GM23338 (cell line): ENCODE data around the gene RPL29. TPM values are rescaled to one million over a fixed set of nuclear protein-coding genes. Genes with fewer than 3 reads are reported as not detected.
A peak's percentile ranks its signal among the peaks of the same experiment; 100 is the strongest.

Experiments
- ATAC-seq: fragments of 200-7000 bp; cut with Tn5 transposase; 3 replicates; pipeline ENCODE4 v1.9.1; 2020
- DNase-seq: peaks from one replicate; pipeline ENCODE4 v3.0.0-alpha.2; 2015; ENCODE audit warnings: low spot score
- H2AFZ ChIP-seq: fragments of 200-600 bp; sonication (generic); 2 replicates; pipeline ENCODE4 v1.8.0; 2016; ENCODE audit warnings: antibody characterized with exemption, mild to moderate bottlenecking, moderate library complexity
- H3F3A ChIP-seq: fragments of 200-600 bp; sonication (generic); replicated peaks from 2 replicates; pipeline ENCODE4 v1.8.0; 2017; ENCODE audit warnings: antibody characterized with exemption, mixed run types, low read depth
- H3K27ac ChIP-seq: fragments of 200-600 bp; sonication (generic); 2 replicates; pipeline ENCODE4 v1.6.1; 2016; ENCODE audit warnings: low read depth
- H3K27me3 ChIP-seq: fragments of 200-600 bp; sonication (generic); 2 replicates; pipeline ENCODE4 v1.8.0; 2016; ENCODE audit warnings: mild to moderate bottlenecking, mixed run types, moderate library complexity; ENCODE audit not compliant: insufficient read depth
- H3K36me3 ChIP-seq: fragments of 200-600 bp; sonication (generic); 2 replicates; pipeline ENCODE4 v1.8.0; 2016; ENCODE audit warnings: mild to moderate bottlenecking; ENCODE audit not compliant: insufficient read depth
- H3K4me1 ChIP-seq: fragments of 200-600 bp; sonication (generic); 2 replicates; pipeline ENCODE4 v1.8.0; 2016; ENCODE audit warnings: mild to moderate bottlenecking, moderate library complexity; ENCODE audit not compliant: insufficient read depth
- H3K4me2 ChIP-seq: fragments of 200-600 bp; sonication (generic); 2 replicates; pipeline ENCODE4 v1.7.1; 2017; ENCODE audit warnings: mixed run types
- H3K4me3 ChIP-seq: fragments of 200-600 bp; sonication (generic); 2 replicates; pipeline ENCODE4 v1.6.1; 2016; ENCODE audit warnings: mixed run types
- H3K79me2 ChIP-seq: fragments of 200-600 bp; sonication (generic); replicated peaks from 2 replicates; pipeline ENCODE4 v1.8.0; 2017; ENCODE audit warnings: mild to moderate bottlenecking; ENCODE audit not compliant: insufficient read depth
- H3K9me2 ChIP-seq: fragments of 200-600 bp; sonication (generic); 2 replicates; pipeline ENCODE4 v1.8.0; 2017; ENCODE audit not compliant: insufficient read depth
- H4K20me1 ChIP-seq: fragments of 200-600 bp; sonication (generic); replicated peaks from 2 replicates; pipeline ENCODE4 v1.8.0; 2017; ENCODE audit warnings: mild to moderate bottlenecking; ENCODE audit not compliant: insufficient read depth
- H3K27ac Mint-ChIP-seq: 2 replicates; pipeline ENCODE4 v1.8.0; 2020; ENCODE audit warnings: inconsistent platforms, mild to moderate bottlenecking, moderate library complexity, mixed read lengths
- H3K27me3 Mint-ChIP-seq: 3 replicates; pipeline ENCODE4 v1.8.0; 2022; ENCODE audit warnings: low read depth, mild to moderate bottlenecking, moderate library complexity, mixed read lengths, inconsistent platforms; ENCODE audit not compliant: insufficient read depth, poor library complexity
- H3K36me3 Mint-ChIP-seq: 3 replicates; pipeline ENCODE4 v1.8.0; 2021; ENCODE audit warnings: low read depth, mild to moderate bottlenecking, inconsistent platforms, moderate library complexity, mixed read lengths
- H3K4me1 Mint-ChIP-seq: 3 replicates; pipeline ENCODE4 v1.8.0; 2020; ENCODE audit warnings: mild to moderate bottlenecking, inconsistent platforms, mixed read lengths
- H3K4me3 Mint-ChIP-seq: 3 replicates; pipeline ENCODE4 v1.8.0; 2021; ENCODE audit warnings: moderate library complexity, mild to moderate bottlenecking, inconsistent platforms, mixed read lengths
- H3K9me3 Mint-ChIP-seq: 3 replicates; pipeline ENCODE4 v1.8.0; 2020; ENCODE audit warnings: moderate library complexity, mild to moderate bottlenecking, inconsistent platforms, mixed read lengths
- CREB1 ChIP-seq: fragments of 250-450 bp; sonication (Bioruptor Pico); IDR thresholded peaks from 2 replicates; pipeline ENCODE4 v1.5.0; 2020; ENCODE audit warnings: low read depth, mild to moderate bottlenecking, moderate library complexity
- EZH2 ChIP-seq: fragments of 200-600 bp; sonication (generic); IDR thresholded peaks from one replicate; pipeline ENCODE4 v1.8.0; 2017; ENCODE audit warnings: antibody characterized with exemption, mild to moderate bottlenecking, low read depth; ENCODE audit not compliant: unreplicated experiment
- EZH2phosphoT487 ChIP-seq: fragments of 200-600 bp; sonication (generic); IDR thresholded peaks from one replicate; pipeline ENCODE4 v1.8.1; 2018; ENCODE audit warnings: antibody characterized with exemption; ENCODE audit not compliant: unreplicated experiment
- JUNB ChIP-seq: IDR thresholded peaks from one replicate; pipeline ENCODE4 v1.6.1; 2016; ENCODE audit warnings: antibody characterized with exemption; ENCODE audit not compliant: unreplicated experiment
- NANOG ChIP-seq: IDR thresholded peaks from 2 replicates; pipeline ENCODE4 v1.6.1; 2016; ENCODE audit warnings: antibody characterized with exemption, borderline replicate concordance
- POLR2AphosphoS5 ChIP-seq: IDR thresholded peaks from 2 replicates; pipeline ENCODE4 v1.6.1; 2016; ENCODE audit warnings: antibody characterized with exemption, low read depth
- STAT1 ChIP-seq: IDR thresholded peaks from one replicate; pipeline ENCODE4 v1.6.1; 2016; ENCODE audit warnings: antibody characterized with exemption; ENCODE audit not compliant: unreplicated experiment
- ZNF114 ChIP-seq: fragments of 250-450 bp; sonication (Bioruptor Pico); IDR thresholded peaks from 2 replicates; pipeline ENCODE4 v1.5.0; 2020; ENCODE audit warnings: mild to moderate bottlenecking, moderate library complexity
- ZNF331 ChIP-seq: fragments of 250-450 bp; sonication (Bioruptor Pico); IDR thresholded peaks from 2 replicates; pipeline ENCODE4 v1.5.0; 2020; ENCODE audit warnings: low read depth, mild to moderate bottlenecking, moderate library complexity
- polyA plus RNA-seq: library from polyadenylated mRNA; unstranded; fragments of >200 nt; fragmentation: Nextera tagmentation; extraction: Ambion mirVana; gene quantifications from 2 replicates; pipeline ENCODE4 v1.2.1, GENCODE V29; 2016
- total RNA-seq: library from RNA; depleted of rRNA; stranded (reverse); fragments of >200 nt; shearing (Covaris generic); gene quantifications from 2 replicates; pipeline ENCODE4 v1.2.3, GENCODE V29; 2014
- TF ChIP-seq, protein P1 (sequence below): IDR thresholded peaks from 2 replicates; pipeline ENCODE4 v1.6.1; 2016; ENCODE audit warnings: antibody characterized with exemption
- TF ChIP-seq, protein P2 (sequence below): fragments of 250-450 bp; sonication (Bioruptor Pico); IDR thresholded peaks from 2 replicates; pipeline ENCODE4 v1.5.0; 2020; ENCODE audit warnings: mild to moderate bottlenecking, moderate library complexity

The RPL29 gene
- total and polyA plus RNA-seq, 2 experiments from 2014 or later: 1,471 to 1,864 TPM

DNA sequence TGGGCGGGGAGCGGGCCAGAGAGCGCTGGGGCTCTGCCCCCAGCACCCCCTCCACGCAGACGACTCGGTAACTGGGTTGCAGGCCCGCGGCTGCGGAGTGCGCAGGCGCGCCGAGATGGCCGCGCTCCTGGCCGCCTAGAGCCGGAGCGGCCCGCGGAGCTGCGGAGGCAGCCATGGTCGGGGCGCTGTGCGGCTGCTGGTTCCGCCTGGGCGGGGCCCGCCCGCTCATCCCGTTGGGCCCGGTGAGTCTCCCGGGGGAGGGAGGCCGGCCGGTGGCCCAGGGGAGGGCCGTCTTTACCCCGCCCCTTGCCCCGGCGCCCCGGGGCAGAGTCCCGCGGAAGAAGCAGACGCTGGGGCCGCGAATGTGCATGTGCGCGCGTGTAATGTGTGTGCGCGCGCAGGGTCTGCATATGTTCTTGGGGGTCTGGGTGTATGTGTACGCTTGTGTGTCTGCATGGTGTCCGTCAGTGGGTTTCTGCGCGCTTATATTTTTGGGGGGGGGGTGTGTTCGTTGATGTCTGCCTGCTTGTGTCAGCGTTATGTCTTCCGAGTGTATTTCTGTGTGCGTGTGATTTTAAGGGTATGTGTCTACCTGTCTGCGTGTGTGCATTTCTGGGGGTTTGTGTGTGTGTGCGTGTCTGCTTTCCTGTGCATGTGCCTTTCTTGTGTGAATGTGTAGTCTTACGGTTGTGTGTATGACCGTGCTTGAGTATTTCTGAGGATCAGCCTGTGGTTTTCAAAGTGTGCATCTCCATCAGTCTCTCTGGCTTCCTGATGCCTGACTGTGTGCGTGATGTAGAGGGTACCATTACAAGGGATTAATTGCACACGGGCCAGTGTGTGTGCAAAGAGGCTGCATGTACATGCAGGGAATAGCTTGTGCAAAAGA is 20.5 kb downstream of the RPL29 start, which contains the start of gene ABHD14A:
Gene ABHD14A (plus strand): TSS at position 102 of the 889 bp plus-strand sequence. CDS start 72 bp downstream, at position 174.
- Histone ChIP-seq H3K36me3 (no peaks in the 10 kb centered on the region), H3K27me3 (peaks cover 38% of the 10 kb centered on the region), H2AFZ (peak within 1 kb of the TSS; percentile 96), H4K20me1 (no peaks in the 10 kb centered on the region), H3K4me2 (peak within 1 kb of the TSS; percentile 91), H3K4me3 (peak within 1 kb of the TSS; percentile 79), H3K79me2 (no peaks in the 10 kb centered on the region), H3K27ac (no peak within 1 kb of the TSS), H3F3A (peaks cover 24% of the 10 kb centered on the region), H3K4me1 (peaks cover 17% of the 10 kb centered on the region), H3K9me2 (no peaks in the 10 kb centered on the region)
- no peaks in the 10 kb centered on the region; the same call in 2 of the 3 replicates for H3K9me3 Mint-ChIP-seq
- DNase-seq: peak; percentile 75
- 0 out of 2 replicates have a peak within 1 kb of the TSS, but pooled peaks have one; percentile 24 for H3K27ac Mint-ChIP-seq
- TF ChIP-seq POLR2AphosphoS5 (peak; percentile 58), ZNF331 (CRISPR knock-in tag) (no peak)
- H3K4me3 Mint-ChIP-seq: peak within 1 kb of the TSS; percentile 83
- H3K36me3 Mint-ChIP-seq: no peaks in the 10 kb centered on the region; the same call in 1 of the 3 replicates
- peak; percentile 77 for ATAC-seq
- H3K27me3 Mint-ChIP-seq: peaks cover 35% of the 10 kb centered on the region
- H3K4me1 Mint-ChIP-seq: peaks cover 22% of the 10 kb centered on the region

DNA sequence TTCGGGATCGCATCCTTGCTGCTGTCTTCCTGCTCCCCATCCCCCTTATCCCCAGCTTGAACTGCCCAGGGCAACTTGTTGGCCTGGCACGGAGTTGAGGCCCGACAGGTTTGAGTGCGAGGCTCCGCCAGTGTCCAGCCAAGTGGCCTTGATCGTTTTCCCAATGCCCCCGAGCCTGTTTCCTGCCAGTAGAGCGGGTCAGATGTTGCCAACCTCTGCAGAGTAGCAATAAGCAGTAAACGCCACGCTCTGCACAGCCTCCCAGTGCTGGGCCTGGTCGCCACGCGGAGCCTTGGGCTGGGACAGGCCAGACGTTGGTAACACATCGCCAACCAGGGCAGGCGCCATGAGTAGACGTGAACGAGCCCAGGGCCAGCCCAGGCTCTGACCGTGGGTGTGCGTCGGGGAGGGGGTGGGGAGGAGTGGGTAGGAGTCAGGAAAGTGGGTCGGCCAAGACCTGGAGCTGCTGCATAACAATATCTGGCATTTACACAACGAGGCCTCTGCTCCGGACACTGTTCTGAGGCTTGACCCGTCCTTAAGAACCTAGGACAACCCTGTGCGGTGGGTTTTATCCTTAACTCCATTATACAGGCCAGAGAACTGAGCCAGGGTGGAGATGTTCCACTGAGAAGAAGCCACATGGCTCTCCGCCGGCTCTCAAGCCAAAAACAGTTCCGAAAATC is 21.3 kb downstream of the RPL29 start:
- Histone ChIP-seq H3F3A (peaks cover 24% of the 10 kb centered on the region), H3K4me3 (peak overlapping the region; percentile 79), H3K4me2 (peak overlapping the region; percentile 91), H4K20me1 (no peaks in the 10 kb centered on the region), H3K9me2 (no peaks in the 10 kb centered on the region), H3K79me2 (no peaks in the 10 kb centered on the region), H2AFZ (peak overlapping the region; percentile 96), H3K27ac (no peak overlapping the region), H3K36me3 (no peaks in the 10 kb centered on the region), H3K27me3 (peaks cover 38% of the 10 kb centered on the region), H3K4me1 (peaks cover 22% of the 10 kb centered on the region)
- peaks cover 35% of the 10 kb centered on the region for H3K27me3 Mint-ChIP-seq
- no peak overlapping the region for H3K27ac Mint-ChIP-seq
- H3K4me3 Mint-ChIP-seq: peak overlapping the region; percentile 83
- ATAC-seq: peak; percentile 18
- DNase-seq: no peak
- TF ChIP-seq CREB1 (no peak), NANOG (no peak), ZNF114 (CRISPR knock-in tag) (no peak), JUNB (no peak), ZNF331 (CRISPR knock-in tag) (no peak), EZH2phosphoT487 (no peak), STAT1 (no peak), EZH2 (no peak), POLR2AphosphoS5 (no peak)
- TF ChIP-seq, protein P1, sequence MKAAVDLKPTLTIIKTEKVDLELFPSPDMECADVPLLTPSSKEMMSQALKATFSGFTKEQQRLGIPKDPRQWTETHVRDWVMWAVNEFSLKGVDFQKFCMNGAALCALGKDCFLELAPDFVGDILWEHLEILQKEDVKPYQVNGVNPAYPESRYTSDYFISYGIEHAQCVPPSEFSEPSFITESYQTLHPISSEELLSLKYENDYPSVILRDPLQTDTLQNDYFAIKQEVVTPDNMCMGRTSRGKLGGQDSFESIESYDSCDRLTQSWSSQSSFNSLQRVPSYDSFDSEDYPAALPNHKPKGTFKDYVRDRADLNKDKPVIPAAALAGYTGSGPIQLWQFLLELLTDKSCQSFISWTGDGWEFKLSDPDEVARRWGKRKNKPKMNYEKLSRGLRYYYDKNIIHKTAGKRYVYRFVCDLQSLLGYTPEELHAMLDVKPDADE: no peak
- TF ChIP-seq, protein P2, sequence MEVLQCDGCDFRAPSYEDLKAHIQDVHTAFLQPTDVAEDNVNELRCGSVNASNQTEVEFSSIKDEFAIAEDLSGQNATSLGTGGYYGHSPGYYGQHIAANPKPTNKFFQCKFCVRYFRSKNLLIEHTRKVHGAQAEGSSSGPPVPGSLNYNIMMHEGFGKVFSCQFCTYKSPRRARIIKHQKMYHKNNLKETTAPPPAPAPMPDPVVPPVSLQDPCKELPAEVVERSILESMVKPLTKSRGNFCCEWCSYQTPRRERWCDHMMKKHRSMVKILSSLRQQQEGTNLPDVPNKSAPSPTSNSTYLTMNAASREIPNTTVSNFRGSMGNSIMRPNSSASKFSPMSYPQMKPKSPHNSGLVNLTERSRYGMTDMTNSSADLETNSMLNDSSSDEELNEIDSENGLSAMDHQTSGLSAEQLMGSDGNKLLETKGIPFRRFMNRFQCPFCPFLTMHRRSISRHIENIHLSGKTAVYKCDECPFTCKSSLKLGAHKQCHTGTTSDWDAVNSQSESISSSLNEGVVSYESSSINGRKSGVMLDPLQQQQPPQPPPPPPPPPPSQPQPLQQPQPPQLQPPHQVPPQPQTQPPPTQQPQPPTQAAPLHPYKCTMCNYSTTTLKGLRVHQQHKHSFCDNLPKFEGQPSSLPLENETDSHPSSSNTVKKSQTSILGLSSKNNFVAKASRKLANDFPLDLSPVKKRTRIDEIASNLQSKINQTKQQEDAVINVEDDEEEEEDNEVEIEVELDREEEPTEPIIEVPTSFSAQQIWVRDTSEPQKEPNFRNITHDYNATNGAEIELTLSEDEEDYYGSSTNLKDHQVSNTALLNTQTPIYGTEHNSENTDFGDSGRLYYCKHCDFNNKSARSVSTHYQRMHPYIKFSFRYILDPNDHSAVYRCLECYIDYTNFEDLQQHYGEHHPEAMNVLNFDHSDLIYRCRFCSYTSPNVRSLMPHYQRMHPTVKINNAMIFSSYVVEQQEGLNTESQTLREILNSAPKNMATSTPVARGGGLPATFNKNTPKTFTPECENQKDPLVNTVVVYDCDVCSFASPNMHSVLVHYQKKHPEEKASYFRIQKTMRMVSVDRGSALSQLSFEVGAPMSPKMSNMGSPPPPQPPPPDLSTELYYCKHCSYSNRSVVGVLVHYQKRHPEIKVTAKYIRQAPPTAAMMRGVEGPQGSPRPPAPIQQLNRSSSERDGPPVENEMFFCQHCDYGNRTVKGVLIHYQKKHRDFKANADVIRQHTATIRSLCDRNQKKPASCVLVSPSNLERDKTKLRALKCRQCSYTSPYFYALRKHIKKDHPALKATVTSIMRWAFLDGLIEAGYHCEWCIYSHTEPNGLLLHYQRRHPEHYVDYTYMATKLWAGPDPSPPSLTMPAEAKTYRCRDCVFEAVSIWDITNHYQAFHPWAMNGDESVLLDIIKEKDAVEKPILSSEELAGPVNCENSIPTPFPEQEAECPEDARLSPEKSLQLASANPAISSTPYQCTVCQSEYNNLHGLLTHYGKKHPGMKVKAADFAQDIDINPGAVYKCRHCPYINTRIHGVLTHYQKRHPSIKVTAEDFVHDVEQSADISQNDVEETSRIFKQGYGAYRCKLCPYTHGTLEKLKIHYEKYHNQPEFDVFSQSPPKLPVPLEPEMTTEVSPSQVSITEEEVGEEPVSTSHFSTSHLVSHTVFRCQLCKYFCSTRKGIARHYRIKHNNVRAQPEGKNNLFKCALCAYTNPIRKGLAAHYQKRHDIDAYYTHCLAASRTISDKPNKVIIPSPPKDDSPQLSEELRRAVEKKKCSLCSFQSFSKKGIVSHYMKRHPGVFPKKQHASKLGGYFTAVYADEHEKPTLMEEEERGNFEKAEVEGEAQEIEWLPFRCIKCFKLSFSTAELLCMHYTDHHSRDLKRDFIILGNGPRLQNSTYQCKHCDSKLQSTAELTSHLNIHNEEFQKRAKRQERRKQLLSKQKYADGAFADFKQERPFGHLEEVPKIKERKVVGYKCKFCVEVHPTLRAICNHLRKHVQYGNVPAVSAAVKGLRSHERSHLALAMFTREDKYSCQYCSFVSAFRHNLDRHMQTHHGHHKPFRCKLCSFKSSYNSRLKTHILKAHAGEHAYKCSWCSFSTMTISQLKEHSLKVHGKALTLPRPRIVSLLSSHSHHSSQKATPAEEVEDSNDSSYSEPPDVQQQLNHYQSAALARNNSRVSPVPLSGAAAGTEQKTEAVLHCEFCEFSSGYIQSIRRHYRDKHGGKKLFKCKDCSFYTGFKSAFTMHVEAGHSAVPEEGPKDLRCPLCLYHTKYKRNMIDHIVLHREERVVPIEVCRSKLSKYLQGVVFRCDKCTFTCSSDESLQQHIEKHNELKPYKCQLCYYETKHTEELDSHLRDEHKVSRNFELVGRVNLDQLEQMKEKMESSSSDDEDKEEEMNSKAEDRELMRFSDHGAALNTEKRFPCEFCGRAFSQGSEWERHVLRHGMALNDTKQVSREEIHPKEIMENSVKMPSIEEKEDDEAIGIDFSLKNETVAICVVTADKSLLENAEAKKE (CRISPR knock-in tag): no peak
- no peaks in the 10 kb centered on the region; the same call in 2 of the 3 replicates for H3K9me3 Mint-ChIP-seq
- H3K4me1 Mint-ChIP-seq: peaks cover 30% of the 10 kb centered on the region
- no peaks in the 10 kb centered on the region; the same call in 1 of the 3 replicates for H3K36me3 Mint-ChIP-seq
